Measurements from ENCODE around the gene COA8.

GRCh38 chr14:103519837-103520212, 42.9 kb upstream of the COA8 start:
- no peak for TF ChIP-seq POLR2AphosphoS5 (IDR thresholded peaks at IDR 0.05; ENCODE audit: low read depth, low read length)
- TF ChIP-seq TAF1 (IDR thresholded peaks at IDR 0.05; ENCODE audit: borderline replicate concordance, low read depth, low read length) = no peak
- no peak for TF ChIP-seq GABPA (IDR thresholded peaks at IDR 0.05; ENCODE audit: low read depth)
- no peak for TF ChIP-seq FOXM1 (IDR thresholded peaks at IDR 0.05; ENCODE audit: low read depth)
- TF ChIP-seq MXI1 (IDR thresholded peaks at IDR 0.05; ENCODE audit: low read depth, low read length) = no peak
- TF ChIP-seq CTCF (IDR thresholded peaks at IDR 0.05) = no peak
- TF ChIP-seq NRF1 (IDR thresholded peaks at IDR 0.05; ENCODE audit: low read depth, low read length) = no peak
- no peak for TF ChIP-seq GATA2 (CRISPR knock-in tag; IDR thresholded peaks at IDR 0.05)
- no peak for TF ChIP-seq ZBTB33 (IDR thresholded peaks at IDR 0.05; ENCODE audit: borderline replicate concordance, low read depth)
- no peak for TF ChIP-seq EP300 (IDR thresholded peaks at IDR 0.05; ENCODE audit: borderline replicate concordance in 1 of 2, low read depth in 1 of 2, low read length in 1 of 2)
- TF ChIP-seq USF2 (IDR thresholded peaks at IDR 0.05; ENCODE audit: borderline replicate concordance, low read depth, low read length) = no peak
- TF ChIP-seq RFX5 (IDR thresholded peaks at IDR 0.05; ENCODE audit: low read length) = no peak
- TF ChIP-seq TCF12 (IDR thresholded peaks at IDR 0.05) = no peak
